ENCODE data around the gene PPL.
"Not testable (repeated sequence)": the region's sequence is repeated elsewhere in the genome, so short reads cannot be mapped to it uniquely, and the experiment has no call there.

PPL gene

DNA sequence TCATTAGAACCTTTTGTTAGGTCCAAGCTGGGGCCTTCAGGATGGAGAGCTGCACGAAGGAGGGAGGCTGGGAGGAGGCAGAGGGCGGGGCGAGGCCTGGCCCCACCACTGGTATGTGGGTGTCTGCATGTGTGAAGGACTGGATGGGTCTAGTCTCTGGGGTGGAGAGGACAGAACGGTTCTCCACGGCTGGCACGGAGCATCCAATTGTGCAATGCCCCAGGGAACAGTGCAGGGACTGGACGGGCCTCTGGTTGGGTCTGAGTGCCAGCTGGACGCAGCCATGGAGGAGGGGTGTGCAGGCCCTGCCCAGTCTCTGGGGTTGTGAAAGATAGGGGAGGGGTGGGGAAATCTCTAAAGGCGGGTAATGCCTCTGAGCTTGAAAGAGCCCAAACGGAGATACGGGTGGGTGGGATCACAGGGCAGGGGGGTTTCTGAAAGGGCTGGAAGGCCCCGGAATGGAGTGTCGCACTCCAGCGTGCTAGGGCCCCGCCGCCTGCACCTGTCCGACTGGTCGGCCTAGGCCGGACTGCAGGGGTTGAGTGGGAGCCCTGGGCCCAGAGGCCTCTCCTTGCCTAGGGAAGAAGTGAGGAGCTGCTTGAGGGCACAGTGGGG, 1.6 kb downstream of the PPL start:
- no peak for DNase-seq (ENCODE audit: low read depth in 2 of 3, low spot score in 2 of 3)

DNA sequence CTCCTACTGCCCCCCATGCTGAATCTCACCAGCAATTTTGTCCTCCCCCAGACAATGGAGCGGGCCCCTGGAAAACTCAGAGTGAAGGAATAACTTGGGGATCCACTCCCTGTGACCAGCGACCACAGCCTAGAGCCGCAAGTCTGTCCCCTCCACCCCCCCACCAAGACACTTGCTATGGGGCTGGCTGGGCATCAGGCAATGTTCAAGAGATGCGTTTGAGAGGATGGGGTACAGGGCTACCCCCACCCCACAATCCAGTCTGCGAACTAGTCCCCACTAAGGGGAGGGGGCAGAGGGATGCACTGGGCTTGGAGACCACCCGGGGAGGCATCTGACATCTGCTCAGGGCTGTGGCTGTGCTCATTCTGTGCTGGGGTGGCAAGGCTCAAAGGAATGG, 2.4 kb downstream of the PPL start:
- no peak for DNase-seq (ENCODE audit: low read depth in 2 of 3, low spot score in 2 of 3)

DNA sequence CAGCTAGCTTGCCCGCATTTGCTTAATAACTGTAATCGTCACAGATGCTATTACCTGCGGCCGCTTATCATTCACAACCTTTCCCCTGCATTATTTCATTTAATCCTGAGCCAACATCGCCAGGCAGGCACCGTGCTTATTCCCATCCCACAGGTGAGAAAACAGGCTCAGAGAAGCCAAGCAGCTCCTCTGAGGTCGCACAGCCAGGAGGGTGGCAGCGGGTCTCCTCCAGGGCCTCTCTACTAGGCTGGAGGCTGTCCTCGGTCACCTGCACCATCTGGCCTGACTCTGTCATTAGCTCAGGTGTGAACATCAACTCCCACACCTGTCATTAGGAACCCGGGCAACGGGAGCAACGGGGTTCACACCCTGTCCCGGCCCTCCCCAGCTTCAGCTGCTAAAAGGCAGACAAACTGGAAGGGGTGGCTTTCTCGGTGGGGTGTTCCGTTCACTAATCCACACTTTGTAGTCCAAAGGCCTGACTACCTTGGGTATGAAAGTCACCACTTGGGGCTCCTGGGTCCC, 3.0 kb downstream of the PPL start:
- DNase-seq (ENCODE audit: low read depth in 2 of 3, low spot score in 2 of 3): no peak

DNA sequence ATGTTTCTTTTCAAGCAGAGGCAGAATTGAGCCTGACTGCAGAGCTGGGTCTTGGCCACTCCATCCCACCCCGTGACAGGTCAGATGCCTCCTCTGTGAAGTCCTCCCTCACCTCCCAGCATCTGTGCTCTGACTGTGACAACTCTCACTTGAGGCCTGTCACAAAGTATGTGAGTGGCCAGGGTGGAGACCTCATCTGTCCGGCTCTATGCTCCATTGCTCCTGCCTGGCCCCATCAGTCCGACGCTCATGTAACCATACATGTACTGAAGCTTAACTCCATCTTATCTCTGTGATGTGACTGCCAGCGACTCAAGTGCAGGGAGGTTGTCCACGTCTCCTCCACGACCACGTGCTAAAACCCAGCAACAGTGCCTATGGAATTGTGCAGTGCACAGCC, 3.5 kb downstream of the PPL start:
- no peak for DNase-seq (ENCODE audit: low read depth in 2 of 3, low spot score in 2 of 3)

DNA sequence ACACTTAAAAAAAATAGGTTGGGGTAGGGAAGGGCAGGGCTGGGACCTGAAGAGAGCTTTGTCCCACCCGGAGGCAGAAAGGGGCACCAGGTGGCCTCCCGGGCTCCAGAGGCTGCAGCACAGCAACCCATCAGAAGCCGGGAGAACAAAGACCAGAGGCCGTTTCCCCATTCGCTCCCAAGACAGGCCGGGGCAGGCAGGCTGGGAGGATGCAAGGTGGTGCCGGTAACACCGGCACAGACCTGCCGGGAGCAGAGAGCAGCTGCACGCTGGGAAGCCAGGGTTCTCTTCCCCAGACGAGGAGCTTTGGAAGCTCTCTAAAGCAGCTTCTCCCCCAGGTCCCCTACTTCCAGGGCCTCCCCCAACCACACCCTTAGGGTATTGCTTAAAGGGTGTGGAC, 5.6 kb downstream of the PPL start:
- DNase-seq (ENCODE audit: low read depth in 2 of 3, low spot score in 2 of 3): no peak

DNA sequence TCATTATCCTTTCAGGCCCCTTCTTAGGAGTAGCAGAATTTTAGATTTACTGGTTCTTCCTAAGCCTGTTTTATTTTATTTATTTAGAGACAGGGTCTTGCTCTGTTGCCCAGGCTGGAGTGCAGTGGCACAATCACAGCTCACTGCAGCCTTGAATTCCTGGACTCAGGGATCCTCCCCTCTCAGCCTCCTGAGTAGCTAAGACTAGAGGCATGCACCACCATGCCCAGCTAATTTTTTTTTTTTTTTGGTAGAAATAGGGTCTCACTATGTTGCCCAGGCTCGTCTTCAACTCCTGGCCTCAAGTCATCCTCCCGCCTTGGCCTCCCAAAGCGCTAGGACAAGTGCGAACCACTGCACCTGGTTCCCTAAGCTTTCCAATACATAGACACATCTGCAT, 7.3 kb downstream of the PPL start:
- not testable (repeated sequence) for DNase-seq (ENCODE audit: low read depth in 2 of 3, low spot score in 2 of 3)

DNA sequence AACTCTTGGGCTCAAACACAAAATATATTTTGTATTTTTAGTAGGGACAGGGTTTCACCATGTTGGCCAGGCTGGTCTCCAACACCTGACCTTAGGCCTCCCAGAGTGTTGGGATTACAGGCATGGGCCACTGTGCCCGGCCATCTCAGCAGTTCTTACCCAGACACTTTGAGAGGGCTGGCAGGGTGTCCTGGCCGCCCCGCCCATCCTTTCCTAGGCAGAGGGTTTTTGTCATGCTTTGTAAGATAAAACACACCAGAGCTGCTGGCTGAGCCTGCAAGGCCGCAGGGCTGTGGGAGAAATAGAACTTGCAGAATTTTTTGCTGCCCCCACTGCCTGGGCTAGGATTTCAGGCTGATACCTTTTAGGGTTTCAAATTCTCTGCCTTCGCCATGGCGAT, 8.7 kb downstream of the PPL start:
- no peak for DNase-seq (ENCODE audit: low read depth in 2 of 3, low spot score in 2 of 3)

DNA sequence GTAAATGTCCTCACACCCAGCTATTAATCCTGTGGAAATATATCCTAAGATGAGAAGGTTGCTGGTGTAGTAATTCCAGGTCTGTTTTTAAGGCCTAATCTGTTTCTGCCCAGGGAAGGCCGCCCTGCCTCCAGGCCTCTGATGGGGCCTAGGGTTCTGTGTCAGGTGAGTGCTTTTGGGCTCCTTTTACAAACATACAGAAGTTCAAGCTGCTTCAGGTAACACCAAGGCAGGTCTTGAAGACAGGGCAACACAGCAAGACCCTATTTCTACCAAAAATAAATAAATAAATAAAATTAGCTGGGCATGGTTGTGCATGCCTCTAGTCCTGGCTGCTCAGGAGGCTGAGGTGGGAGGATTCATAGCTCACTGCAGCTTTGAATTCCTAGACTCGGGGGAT, 9.3 kb downstream of the PPL start:
- DNase-seq (ENCODE audit: low read depth in 2 of 3, low spot score in 2 of 3): no peak

DNA sequence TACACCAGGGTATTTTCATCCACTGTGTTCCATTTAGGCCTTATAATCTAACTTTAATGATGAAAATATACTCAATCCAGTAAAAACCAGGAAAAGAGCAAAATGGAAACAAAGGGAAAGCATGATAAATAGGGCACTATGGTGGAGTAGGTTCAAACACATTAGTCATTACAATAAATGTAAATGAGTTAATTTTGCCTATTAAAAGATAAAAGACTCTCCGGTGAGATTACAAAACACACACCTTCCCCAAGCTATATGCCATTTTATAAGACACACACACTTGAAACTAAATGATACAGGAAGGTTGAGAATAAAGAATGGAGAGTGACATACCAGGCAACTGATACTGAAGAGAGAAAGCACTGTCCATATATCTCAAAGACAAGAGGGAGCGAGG, 10.0 kb downstream of the PPL start:
- no peak for DNase-seq (ENCODE audit: low read depth in 2 of 3, low spot score in 2 of 3)

DNA sequence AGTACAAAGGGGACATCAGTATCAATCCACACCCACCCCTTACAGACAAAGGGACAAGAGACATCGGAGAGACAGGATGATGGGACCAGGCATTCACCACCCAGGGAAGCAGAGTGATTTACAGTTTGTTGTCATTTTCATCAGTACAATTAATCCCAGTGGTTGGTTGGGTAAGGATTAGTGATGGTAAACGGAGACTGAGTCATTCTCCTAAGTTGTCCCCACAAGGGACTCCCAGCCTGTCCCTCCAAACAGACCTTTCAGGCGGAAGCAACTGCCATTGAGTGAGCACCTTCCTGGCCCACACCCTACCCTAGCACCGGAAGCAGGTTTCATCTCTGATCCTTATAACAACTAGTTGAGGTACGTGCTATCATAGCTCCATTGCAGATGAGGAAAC, 11.2 kb downstream of the PPL start:
- DNase-seq (ENCODE audit: low read depth in 2 of 3, low spot score in 2 of 3): no peak

DNA sequence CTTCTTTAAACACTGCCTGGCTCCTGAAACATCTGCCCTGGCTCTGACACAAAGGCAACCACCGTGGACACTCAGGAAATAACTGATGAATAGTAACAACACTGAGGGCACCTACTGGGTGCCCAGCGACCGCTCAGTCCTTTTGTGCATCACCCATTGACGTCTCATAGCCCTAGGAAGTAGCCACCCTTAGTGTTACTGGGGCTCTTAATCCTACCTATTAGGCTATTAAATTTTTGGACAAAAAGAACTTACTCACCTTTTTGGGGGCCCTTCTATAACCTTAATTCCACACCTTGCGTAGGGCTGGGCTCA, 11.7 kb downstream of the PPL start:
- no peak for DNase-seq (ENCODE audit: low read depth in 2 of 3, low spot score in 2 of 3)

DNA sequence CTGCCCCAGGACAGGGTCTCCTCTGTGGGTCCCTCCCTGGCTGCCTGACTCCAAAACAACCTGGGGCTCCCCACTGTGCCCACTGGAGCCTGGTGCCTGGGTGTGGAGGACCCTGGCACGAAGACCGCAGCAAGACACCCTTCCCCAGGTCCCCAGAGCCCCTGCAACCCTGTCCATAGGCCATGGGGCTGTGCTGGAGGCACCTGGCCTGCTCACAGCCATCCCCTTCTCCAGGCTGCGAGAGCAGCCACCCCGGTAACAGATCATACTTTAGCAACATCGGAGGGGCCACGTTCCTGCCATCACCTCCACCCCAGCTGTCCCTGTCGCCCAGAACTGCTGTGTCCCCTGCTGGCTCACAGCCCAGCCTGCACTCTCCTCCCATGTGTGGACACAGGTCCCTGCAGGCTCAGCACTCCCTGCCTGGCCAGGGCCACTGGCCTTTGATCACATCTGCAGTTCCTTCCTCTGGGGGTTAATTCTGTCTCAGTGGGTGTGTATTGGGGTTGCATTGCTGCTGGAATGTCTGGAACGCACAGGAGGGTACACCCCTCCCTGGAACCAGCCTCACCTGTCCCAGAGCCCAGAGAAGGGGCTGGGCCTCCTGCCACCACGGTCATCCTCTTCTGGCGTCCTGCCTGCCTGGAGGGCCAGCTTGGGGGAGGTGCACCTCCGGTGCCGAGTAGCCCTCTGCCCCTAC, 12.2 kb downstream of the PPL start:
- no peak for DNase-seq (ENCODE audit: low read depth in 2 of 3, low spot score in 2 of 3)

DNA sequence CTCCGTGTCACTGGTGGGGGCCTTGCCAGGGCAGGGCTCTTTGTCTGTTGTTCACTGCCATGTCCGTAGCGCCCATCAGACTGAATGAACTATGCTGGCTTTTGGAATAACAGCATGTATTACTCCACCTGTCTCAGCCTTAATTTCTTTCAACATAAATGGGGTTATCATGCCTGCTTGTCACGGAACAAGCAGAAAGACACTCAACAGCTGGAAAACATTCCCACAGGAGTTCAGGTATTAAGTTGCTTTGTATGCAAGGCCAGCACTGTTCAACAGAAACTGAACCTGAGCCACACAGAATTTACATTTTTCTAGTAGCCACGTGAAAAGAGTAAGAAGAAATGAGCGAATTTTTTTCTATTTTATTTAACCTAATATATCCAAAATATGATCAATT, 13.1 kb downstream of the PPL start:
- no peak for DNase-seq (ENCODE audit: low read depth in 2 of 3, low spot score in 2 of 3)

DNA sequence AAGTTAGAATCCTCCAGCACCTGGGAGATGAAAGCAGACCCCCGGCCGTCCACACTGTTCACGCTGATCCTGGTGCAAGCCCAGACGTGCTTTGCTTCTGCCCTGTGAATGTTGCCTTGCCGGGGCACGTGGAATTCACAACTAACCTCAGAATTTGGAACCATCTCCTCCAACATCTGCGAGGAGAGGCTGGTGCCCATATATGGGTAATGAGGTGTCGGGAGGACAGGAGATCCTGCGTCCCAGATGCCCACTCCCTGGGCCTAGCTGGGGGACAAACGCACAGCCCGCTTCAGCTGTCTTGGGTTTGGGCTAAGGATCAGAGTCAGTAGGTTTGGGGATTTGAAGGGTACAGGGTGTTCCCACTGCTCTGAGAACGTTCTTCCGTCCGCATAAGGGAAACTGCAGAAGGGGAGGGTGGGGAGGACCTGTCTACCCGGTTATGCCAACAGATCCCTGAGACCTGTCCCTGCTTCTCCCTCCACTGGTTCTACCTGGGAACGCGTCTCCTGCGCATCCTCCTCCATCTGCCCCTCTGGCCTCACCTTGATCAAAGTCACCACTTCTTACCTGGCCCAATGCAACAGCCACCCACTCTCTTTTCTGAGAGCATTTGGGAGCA, 14.1 kb downstream of the PPL start:
- DNase-seq (ENCODE audit: low read depth in 2 of 3, low spot score in 2 of 3): no peak

DNA sequence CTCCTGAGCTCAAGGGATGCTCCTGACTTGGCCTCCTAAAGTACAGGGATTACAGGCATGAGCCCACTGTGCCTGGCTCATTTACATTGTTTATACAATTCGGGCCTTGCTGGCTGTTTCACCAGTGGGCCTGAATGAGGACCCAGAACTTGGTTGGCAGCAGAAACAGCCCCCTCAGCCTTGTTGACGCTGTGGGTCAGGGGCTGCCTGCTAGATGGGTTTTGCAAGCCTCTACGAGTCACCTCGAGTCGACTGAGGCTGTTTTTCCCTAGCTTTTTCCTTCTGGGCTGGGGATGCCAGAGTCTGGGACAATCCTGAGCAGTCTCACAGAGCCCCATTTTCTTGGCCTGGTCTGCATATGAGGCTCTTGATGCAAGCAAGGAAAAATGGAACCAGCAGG, 16.1 kb downstream of the PPL start:
- no peak for DNase-seq (ENCODE audit: low read depth in 2 of 3, low spot score in 2 of 3)

DNA sequence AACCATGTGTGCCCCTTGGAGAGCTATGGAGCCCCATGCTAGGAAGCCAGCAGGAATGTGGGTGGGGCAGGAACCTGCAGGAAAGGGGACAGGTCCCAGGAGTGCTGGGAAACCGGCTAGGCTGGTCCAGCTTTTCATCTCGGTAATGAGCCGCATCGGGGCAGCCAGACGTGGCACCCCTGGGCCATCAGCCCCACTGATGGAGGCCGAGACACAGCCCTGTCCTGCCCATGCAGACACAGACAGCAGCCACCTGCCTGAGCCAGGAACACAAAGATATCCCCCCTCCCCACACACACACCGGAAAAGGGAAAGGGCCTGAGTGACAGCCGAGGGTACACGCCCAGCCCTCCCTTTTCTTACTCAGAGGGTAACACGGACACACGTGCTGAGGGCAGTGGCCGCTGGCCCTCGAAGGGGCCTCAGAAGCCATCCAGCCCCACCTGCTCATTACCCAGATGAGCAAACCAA, 18.1 kb downstream of the PPL start:
- no peak for DNase-seq (ENCODE audit: low read depth in 2 of 3, low spot score in 2 of 3)

DNA sequence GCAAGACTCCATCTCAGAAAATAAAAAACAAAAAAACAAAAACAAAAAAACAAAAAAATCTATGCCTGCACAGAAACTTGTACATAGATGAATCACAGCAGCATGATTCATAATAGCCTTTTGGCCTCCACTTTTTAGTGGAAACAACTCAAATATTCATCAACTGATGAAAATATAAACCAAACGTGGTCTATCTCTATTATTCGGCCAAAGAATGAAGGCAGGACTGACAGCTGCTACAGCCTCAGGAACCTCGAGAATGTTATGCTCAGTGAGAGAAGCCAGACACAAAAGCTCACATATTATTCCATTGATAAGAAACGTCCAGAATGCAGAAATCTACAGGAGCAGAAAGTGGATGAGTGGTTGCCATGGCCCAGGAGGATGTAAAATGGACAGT, 19.8 kb downstream of the PPL start:
- no peak for DNase-seq (ENCODE audit: low read depth in 2 of 3, low spot score in 2 of 3)

DNA sequence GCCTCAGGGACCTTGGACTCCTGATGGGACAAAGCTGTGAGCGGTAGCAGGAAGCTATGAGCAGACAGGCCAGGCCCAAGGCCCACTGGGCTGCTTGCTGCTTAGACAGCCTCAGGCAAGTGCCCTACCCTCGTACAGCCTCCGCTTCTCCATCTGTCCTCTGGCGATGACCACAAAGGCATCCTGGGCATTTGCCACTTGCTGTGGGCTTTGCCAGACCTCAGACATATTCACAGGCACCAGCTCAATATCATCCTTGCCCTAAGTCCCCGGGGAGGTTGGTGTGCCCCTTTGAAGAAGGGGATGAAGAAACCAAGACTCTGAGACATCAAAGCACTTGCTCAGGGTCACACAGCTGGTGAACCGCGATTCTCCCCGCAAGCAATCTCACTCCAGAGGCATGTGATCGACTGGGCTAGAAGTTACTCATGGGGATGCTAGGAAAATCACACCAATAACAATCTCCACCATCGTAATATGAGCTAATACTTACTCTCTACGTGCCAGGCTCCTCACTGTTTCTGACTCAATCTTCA, 21.7 kb downstream of the PPL start:
- no peak for DNase-seq (ENCODE audit: low read depth in 2 of 3, low spot score in 2 of 3)

DNA sequence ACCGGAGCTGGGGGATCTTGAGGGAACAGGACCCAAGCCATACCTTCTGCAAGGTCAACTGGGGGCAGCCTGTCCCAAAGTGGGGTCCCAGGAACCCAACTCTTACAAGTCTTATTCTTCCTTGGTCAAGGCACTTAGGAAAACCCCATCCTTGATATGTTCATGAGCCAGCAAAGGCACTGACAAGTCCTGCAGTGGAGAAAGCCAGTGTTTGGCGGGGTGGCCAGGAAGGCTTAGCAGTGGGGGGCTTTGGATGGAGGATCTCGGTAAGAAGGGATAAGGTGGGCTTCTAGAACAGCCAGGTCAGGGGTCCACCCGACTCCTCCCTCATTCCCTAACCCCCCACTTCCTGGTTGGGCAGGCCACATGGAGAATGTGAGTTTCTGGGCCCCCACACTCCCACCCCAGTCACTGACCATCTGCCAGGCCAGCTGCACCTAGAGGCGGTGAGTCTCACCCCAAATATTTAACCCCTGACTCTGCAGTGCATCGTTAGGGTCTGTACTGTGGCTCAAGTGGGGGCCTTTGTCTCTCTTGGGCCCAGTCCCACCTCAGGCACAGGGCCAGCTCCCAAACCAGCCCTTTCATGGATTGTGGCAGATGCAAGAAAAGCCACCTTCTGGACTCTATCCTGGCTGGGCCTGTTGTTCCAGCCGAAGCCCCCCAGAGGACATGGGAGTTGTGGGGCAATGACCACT, 22.3 kb downstream of the PPL start:
- DNase-seq (ENCODE audit: low read depth in 2 of 3, low spot score in 2 of 3): no peak

DNA sequence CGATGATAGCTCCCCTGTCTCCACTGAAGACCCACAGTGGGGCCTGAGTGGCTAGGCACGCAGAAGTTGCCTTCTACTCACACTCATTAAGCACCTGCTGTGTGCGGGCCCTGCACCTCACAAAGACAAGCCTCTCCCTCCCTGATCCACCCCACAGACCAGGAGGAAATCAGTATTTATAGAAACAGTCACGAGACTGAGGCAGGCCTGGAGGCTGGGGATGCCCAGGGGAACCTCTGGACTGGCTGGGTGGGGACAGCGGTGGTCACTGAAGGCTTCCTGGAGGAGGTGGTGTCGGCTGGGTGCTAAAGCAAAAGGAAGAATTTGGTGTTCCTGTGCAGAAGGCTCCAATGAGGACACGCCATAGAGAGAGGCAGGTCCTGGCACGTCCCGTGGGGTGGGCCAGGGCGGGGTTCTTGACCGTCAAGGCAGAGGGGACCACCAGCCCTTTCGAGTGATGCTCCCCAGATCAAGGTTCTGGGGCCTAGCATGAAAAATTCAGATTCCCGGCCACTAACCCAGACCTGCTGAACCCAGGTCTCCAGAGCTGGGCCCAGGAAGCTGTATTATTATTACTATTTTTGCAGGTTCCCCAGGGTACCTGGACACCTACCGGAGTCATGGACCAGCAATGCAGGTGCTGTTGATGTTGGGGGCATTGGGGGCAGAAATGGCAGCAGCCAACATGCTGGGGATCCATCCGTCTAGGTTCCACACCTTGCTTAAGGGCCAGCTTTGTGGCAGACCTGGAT, 23.0 kb downstream of the PPL start:
- DNase-seq (ENCODE audit: low read depth in 2 of 3, low spot score in 2 of 3): no peak

DNA sequence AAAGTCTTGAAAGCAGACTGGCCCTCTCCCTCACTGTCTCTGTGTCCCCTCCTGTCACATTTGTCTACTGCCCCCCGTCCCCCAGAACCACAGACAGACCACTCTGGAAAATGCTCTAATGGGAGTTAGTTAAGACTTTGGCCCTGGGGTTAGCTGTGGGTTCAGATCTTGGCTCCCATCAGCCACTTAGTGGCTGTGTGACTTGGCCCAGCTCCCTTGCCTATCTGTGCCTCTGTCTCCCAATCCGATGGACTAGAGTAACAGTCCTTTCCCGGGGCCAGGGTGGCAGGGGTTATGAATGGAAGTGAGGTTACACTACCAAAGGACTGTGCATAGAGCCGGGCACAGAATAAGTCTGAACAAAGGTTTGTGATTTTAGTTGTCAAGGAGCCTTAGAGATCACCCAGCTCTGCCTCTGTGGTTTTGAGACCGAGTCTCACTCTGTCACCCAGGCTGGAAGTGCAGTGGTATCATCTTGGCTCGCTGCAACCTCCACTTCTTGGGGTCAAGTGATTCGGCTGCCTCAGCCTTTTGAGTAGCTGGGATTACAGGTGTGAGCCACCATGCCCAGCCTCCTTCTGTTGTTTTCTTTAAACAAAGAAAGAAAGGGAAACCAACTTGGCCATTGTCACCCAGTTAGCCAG, 23.7 kb downstream of the PPL start:
- DNase-seq (ENCODE audit: low read depth in 2 of 3, low spot score in 2 of 3): no peak
